T-helper 2 cell (primary cell): ENCODE results near the gene COX7A2L.
"Not testable (repeated sequence)": the region's sequence is repeated elsewhere in the genome, so short reads cannot be mapped to it uniquely, and the experiment has no call there.

Experiments
- DNase-seq, 5 experiments: peaks; one replicate each; pipeline versions ENCODE4 v3.0.0 to v3.0.0-alpha.2; 2012 to 2022
- total RNA-seq, 2 donors: gene quantifications; one replicate each; lab custom pipeline; 2026; lab: John Stamatoyannopoulos, UW

Gene COX7A2L, protein sequence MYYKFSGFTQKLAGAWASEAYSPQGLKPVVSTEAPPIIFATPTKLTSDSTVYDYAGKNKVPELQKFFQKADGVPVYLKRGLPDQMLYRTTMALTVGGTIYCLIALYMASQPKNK
- 34.6 to 62.6 reads per million in 2 donors for total RNA-seq

DNA sequence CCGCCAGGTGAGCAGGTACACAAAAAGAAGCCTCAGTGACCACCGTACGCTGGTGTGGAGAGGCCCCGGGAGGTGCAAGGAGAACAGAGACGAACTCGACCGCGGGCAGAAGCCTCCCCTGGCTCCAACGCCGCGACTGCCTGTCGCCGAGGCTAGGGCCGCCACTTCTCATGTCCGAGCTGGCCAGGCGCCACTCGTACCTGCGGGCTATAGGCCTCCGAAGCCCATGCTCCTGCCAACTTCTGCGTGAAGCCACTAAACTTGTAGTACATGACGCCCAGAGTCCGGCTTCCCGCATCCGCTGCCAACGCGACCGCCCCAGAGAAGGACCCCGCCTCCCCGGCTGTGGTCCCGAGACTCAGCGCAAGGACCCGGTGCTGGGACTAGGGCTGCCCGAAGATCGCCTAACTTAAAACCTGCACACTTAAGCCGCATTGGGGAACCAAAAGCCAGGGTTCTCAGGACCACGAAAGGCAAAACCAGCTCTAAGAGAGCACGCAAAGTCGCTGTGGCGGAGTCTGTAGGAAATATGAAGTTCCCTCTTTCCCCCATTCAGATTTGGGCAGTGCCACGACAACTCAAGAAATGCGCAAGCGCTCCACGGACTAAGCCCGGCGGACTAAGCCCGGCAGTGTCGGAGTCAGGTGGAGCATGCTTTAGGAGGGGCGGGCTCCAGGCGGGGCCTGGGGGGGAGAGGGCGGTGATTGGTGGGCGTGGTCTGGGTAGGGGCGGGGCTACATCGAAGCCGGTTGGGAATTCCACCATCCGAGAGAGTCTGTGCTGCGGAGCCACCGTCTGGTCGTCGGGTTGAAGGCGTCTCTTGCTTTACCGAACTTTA lies at the start of gene COX7A2L:
Gene COX7A2L (minus strand): TSS at position 328 of the 838 bp plus-strand sequence. CDS start 56 bp downstream, at position 272.
- DNase-seq: peak; percentile 90 to 96 (median 94)

- DNase-seq: no peak
Observed at GRCh38 chr2:42408009-42408408, 47.0 kb upstream of the COX7A2L start.

- no peak for DNase-seq
Observed at GRCh38 chr2:42407476-42407875, 46.5 kb upstream of the COX7A2L start.

- DNase-seq: no peak
Observed at GRCh38 chr2:42404676-42405075, 43.7 kb upstream of the COX7A2L start.

DNA sequence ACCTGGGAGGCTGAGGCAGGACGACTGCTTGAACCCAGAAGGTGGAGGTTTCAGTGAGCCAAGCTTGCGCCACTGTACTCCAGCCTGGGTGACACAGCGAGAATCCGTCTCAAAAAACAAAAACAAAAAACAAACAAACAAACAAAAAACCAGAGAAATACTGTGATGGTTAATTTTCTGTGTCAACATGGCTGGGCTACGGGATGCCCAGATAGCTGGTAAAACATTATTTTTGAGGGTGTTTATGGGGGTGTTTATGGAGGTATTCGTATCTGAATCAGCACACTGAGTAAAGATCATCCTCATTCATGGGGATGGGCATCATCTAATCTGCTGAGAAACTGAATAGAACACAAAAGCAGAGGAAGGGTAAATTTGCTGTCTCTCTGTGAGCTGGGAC lies 40.8 kb upstream of the COX7A2L start:
- DNase-seq: no peak

GRCh38 chr2:42398052-42398451 lies 37.0 kb upstream of the COX7A2L start:
- DNase-seq: not testable (repeated sequence)

- not testable (repeated sequence) for DNase-seq
Observed at GRCh38 chr2:42393320-42393719, 32.3 kb upstream of the COX7A2L start.

DNA sequence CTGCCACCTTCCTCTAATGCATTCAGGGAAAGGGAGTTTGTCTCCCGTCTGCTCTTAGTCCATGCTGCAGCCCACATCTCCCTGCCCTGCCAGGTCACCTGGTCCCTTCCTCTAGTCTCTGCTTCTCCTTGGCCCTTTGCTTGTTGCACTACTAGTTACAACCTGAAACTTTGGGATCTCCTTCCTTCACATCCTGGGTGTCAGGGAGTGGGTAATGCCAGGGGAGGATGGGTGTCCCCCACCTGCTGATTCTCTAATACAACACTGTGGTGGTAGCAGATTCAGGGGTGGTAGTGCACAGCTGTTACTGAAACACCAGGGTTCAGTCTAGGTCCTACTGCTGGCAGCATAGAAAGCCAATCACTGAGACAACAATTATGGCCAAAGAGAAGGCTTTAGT lies 31.2 kb upstream of the COX7A2L start:
- DNase-seq: no peak

DNA sequence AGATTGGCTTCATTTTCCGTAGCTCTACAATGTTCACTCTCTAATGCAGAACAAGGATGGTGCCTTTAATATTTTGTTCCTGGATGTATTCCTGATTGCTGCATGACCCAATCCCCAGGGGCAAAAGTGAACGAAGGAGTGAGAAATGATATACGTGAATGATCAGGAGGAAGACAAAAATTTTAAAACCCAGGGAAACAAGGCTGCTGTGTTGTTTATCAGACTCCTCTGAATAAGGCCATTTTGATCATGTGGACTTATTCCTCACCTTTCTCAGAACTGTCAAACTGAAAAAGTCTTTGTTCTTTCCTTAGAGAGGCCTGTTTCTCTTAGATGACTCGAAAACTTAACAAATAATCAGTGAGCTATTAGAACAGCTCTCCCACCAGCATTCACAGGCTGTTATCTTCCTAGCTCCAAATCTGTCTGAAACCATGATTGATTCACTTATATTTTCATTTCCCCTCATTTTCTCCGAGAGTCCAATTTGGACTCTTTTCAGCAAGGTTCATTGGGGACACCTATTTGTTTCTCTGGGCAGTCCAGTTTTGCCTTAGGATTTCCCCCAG lies 29.5 kb upstream of the COX7A2L start:
- DNase-seq: no peak

GRCh38 chr2:42386682-42387081 lies 25.7 kb upstream of the COX7A2L start:
- DNase-seq: peak in 1 of 5 experiments; percentile 25

DNA sequence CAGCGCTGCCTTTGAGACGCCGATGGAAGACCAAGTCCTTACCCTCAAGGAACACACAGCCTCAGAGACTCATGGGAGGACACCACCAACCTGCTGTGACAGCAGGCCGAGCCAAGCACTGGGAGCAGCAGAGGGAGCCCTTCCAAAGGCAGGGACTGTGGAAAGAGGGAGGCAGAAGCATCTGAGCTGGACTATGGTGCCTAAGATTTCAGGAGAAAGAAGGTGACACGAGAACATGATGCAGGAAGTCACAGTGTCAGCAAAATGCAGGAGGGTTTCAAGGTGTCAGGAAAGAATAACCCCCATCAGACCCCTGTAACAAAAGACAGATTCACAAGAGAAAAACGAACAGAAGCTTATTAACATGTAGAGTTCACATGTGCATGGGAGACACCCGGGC lies 24.2 kb upstream of the COX7A2L start:
- DNase-seq: no peak

- DNase-seq: no peak
Observed at GRCh38 chr2:42383855-42384530, 23.0 kb upstream of the COX7A2L start.

DNA sequence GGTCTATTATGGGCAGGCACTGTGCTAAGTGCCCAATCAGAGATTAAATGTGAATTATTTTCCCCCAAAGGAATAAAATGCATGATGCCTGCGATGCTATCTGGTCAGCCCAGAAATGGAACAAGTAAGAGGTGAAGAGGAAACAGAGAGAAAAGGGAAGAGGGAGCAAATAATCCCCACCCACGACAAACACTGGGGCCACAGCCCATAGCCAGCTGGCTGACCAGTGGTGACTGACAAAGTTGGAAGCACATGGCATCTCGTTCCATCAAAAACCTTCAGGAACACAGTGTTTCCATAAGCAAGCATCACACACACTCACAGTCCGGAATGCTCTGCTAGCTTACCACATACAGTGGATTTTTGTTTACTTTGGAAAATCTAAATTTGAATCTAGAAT lies 21.1 kb upstream of the COX7A2L start:
- DNase-seq: no peak

DNA sequence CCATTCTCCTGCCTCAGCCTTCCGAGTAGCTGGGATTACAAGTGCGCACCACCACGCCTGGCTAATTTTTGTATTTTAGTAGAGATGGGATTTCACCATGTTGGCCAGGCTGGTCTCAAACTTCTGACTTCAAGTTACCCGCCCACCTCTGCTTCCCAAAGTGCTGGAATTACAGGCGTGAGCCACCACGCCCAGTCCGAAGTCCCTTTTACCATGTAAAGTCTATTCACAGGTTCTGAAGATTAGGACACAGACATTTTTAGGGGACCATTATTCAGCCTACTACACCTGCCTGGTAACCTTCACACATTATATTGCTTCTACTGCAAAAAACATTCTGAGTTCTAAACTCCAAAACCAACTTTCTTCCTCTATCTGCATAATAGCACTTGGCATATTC lies 19.0 kb upstream of the COX7A2L start:
- DNase-seq: not testable (repeated sequence)

- DNase-seq: no peak
Observed at GRCh38 chr2:42378415-42378814, 17.4 kb upstream of the COX7A2L start.

- no peak for DNase-seq
Observed at GRCh38 chr2:42376758-42377157, 15.7 kb upstream of the COX7A2L start.

DNA sequence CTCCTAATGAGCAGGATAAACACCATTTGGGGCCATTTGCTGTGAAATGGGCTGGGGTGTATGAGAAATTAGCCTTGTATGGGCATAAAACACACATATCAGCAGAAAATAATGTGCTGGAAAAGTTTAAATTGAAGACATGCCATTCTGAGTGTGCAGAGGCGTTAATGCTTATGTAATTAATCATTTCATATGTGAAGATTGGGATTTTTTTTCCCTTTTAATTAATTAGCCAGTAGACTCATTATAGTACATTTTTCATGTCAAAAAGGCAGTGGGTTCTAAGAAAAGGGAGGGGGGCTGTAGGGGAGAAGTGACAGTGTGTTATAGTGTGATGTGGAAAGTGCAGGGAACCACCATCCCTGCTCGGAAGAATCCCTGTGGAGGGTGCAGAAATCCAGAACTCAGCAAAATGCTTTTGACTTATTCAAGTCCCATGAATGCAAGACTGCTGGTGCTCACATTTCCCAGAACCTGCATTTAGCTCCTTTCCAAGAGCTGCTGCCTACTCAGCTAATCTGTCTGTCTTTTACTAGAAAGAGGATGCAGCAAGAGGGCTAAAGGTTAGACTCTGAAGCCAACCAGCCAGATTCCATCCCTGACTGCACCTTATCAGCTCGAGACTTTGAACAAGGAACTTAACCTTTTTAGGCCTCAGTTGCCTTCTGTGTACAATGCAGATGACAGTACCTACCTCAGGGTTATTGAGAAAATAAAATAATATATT lies 11.6 kb upstream of the COX7A2L start:
- DNase-seq: no peak

DNA sequence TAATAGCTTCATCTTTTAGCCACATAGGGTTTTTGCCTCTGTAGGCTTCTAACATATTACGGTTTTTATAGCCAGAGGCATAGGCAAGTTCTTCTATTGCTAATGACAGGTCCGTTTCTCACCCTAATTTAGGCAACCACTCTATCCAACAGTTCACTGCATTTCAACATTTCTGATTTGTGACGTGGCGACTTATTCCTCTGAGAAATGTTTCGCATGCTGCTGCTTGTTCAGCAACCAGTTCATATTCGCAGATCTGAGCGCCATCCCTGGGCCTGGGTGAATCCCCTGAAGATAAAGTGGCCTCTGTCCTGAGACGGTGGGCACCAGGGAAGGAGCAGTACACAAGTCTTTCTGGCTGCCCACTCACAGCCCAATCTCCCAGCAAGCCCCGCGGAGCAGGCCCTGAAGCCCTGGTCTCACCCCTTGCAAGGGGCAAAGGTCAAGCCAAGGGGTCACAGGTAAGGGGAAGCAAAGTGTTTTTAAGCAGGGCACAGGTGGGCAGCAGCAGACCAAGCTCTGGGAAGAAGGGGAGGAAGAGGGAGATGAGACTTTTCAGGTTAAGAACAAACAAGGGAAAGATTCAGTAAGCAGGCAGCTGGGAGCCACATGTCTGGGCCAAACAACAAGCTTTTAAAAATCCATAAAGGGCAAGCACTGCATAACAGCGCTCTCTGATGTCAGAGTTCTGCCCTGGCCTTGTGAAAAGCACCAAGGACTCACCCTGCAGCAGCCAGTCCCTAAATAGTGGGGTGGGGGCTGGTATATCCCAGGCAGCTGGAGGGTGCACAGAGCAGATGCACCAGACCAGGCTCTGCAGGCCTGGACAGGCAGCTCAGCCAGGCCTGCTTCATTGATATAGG lies 10.8 kb upstream of the COX7A2L start:
- DNase-seq: no peak

- no peak for DNase-seq
Observed at GRCh38 chr2:42369532-42370229, 8.7 kb upstream of the COX7A2L start.

DNA sequence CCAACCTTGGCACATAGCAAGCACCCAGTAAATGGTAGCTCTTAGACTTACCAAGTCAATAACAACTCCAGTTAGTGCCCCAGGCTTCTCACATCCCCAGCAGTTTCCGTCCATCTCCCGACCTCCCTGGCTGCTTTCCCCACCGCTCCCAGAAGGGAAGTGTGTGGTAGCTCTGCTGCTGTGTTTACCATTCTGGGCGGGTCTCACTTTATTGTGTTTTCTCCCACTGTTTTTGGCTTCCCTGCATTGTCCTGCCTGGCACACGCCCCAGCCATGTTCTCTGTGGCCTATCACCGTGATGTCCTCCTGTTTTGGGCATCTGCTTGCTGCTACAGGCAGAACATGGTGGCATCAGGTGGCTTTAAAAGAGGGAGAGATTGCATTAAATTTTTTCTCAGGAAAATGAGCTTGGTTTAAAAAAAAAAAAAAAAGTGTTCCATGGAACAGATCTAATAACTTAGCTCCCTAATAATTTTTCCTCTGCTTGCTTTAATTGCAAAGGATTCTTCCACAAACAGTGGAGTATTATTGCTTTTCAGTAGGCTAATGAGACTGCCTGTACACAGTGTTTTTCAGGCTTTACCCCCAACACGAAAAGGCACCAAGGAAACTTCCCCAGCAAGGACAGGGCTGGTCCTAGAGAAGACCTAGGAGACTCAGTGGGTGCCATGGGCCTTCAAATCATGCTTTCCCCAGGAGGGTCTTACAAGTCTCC lies 8.0 kb upstream of the COX7A2L start:
- DNase-seq: no peak
